Osteoblast (primary cell): Measurements from ENCODE around the gene TCFL5. TPM values are rescaled to one million over a fixed set of nuclear protein-coding genes. Genes with fewer than 3 reads are reported as not detected.

Source experiments
- DNase-seq: peaks from one replicate; pipeline ENCODE4 v3.0.0; 2011; ENCODE audit warnings: low spot score, mixed read lengths; ENCODE audit not compliant: insufficient read length; ENCODE audit errors: missing footprints
- H2AFZ ChIP-seq: 2 replicates; pipeline ENCODE4 v1.6.0; 2011; ENCODE audit warnings: mild to moderate bottlenecking, low read length
- H3K27ac ChIP-seq: 2 replicates; pipeline ENCODE4 v1.5.1; 2011; ENCODE audit warnings: mild to moderate bottlenecking, low read depth, low read length, moderate library complexity
- H3K27me3 ChIP-seq: 2 replicates; pipeline ENCODE4 v1.6.0; 2012; ENCODE audit warnings: mild to moderate bottlenecking, control low read depth, inconsistent platforms, low read length, moderate library complexity; ENCODE audit not compliant: insufficient read depth
- H3K36me3 ChIP-seq: 2 replicates; pipeline ENCODE4 v1.5.1; 2011; ENCODE audit warnings: mild to moderate bottlenecking, low read length, control low read depth, moderate library complexity; ENCODE audit not compliant: insufficient read depth
- H3K4me1 ChIP-seq: 2 replicates; pipeline ENCODE4 v1.5.1; 2011; ENCODE audit warnings: mild to moderate bottlenecking, low read length, control low read depth, moderate library complexity; ENCODE audit not compliant: insufficient read depth
- H3K4me2 ChIP-seq: 2 replicates; pipeline ENCODE4 v1.6.0; 2011; ENCODE audit warnings: mild to moderate bottlenecking, low read length; ENCODE audit not compliant: insufficient read depth
- H3K4me3 ChIP-seq: fragments of 200-600 bp; sonication (generic); 3 replicates; pipeline ENCODE4 v1.5.1; 2012; ENCODE audit warnings: mild to moderate bottlenecking, low read length, inconsistent platforms; ENCODE audit not compliant: insufficient read depth
- H3K79me2 ChIP-seq: 2 replicates; pipeline ENCODE4 v1.6.0; 2012; ENCODE audit warnings: mild to moderate bottlenecking, low read length, control low read depth, inconsistent platforms; ENCODE audit not compliant: insufficient read depth
- H3K9me3 ChIP-seq: 2 replicates; pipeline ENCODE4 v1.5.1; 2011; ENCODE audit warnings: low read depth, low read length, control low read depth
- H4K20me1 ChIP-seq: 2 replicates; pipeline ENCODE4 v1.6.0; 2012; ENCODE audit warnings: mild to moderate bottlenecking, low read length, control low read depth; ENCODE audit not compliant: insufficient read depth
- total RNA-seq: library from RNA; depleted of rRNA; stranded (reverse); fragments of >200 nt; gene quantifications from 2 replicates; pipeline ENCODE4 v1.2.3, GENCODE V29; 2012
- TF ChIP-seq, protein P1 (sequence below): IDR thresholded peaks from 2 replicates; pipeline ENCODE4 v1.5.1; 2011; ENCODE audit warnings: mild to moderate bottlenecking, low read depth, low read length, moderate library complexity; ENCODE audit errors: extremely low read depth

TCFL5 gene
- total RNA-seq, 1 donor: 13.0 TPM

- Histone ChIP-seq H3K27ac (no peak overlapping the region), H3K9me3 (no peaks in the 10 kb centered on the region), H3K4me2 (no peak overlapping the region), H3K4me3 (no peak overlapping the region), H2AFZ (no peak overlapping the region), H3K79me2 (no peaks in the 10 kb centered on the region), H3K27me3 (no peaks in the 10 kb centered on the region), H4K20me1 (peaks cover 2% of the 10 kb centered on the region), H3K36me3 (peaks cover 25% of the 10 kb centered on the region), H3K4me1 (peaks cover 6% of the 10 kb centered on the region)
- TF ChIP-seq, protein P1, sequence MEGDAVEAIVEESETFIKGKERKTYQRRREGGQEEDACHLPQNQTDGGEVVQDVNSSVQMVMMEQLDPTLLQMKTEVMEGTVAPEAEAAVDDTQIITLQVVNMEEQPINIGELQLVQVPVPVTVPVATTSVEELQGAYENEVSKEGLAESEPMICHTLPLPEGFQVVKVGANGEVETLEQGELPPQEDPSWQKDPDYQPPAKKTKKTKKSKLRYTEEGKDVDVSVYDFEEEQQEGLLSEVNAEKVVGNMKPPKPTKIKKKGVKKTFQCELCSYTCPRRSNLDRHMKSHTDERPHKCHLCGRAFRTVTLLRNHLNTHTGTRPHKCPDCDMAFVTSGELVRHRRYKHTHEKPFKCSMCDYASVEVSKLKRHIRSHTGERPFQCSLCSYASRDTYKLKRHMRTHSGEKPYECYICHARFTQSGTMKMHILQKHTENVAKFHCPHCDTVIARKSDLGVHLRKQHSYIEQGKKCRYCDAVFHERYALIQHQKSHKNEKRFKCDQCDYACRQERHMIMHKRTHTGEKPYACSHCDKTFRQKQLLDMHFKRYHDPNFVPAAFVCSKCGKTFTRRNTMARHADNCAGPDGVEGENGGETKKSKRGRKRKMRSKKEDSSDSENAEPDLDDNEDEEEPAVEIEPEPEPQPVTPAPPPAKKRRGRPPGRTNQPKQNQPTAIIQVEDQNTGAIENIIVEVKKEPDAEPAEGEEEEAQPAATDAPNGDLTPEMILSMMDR: no peak
- peak; percentile 36 for DNase-seq
These were observed 20.8 kb upstream of the TCFL5 start for GRCh38 chr20:62882426-62882825.

GRCh38 chr20:62881662-62882395 is 20.2 kb upstream of the TCFL5 start:
- DNase-seq: peak; percentile 76
- Histone ChIP-seq H3K79me2 (no peaks in the 10 kb centered on the region), H3K4me3 (no peak overlapping the region), H3K9me3 (no peaks in the 10 kb centered on the region), H3K27me3 (no peaks in the 10 kb centered on the region), H2AFZ (no peak overlapping the region), H3K4me1 (no peaks in the 10 kb centered on the region), H3K27ac (no peak overlapping the region), H3K36me3 (peaks cover 23% of the 10 kb centered on the region), H4K20me1 (peaks cover 2% of the 10 kb centered on the region), H3K4me2 (no peak overlapping the region)
- TF ChIP-seq, protein P1: no peak

DNA sequence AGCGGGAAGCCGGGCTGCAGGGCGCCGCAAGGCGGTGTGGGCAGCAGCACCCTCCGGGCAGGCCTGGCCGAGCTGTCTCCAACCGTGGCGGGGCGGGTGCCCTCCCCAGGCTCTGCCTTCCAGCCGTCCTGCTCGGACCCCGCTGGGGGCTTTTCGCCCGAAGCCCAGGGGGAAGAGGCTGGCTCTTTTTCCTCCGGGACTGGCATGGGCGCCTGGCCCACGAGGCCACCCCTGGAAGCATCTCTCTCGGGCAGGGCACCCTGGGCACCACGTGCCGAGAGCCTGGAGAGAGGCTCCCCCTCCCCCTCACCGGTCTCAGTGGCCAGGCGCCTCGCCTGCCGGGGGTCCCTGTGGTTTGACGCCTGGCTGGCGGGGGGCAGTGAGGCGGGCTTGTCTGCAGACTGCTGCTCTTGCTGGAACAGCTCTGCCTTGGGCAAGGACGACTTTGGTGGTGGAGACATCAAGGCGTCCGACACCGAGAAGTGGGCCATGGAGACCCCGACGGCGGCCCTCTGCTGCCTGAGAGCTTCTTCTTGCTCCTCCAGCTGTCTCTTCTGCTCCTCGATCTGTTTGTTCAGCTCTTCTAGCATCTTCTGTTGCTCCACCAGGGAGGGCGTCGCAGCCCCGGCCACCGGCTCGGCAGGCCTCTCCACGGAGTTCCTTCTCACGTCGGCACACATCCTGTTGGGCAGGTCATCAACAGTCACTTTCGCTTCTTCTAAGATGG is 19.5 kb upstream of the TCFL5 start:
- Histone ChIP-seq H3K27me3 (no peaks in the 10 kb centered on the region), H4K20me1 (peaks cover 2% of the 10 kb centered on the region), H2AFZ (no peak overlapping the region), H3K4me2 (no peak overlapping the region), H3K9me3 (no peaks in the 10 kb centered on the region), H3K4me1 (no peaks in the 10 kb centered on the region), H3K27ac (no peak overlapping the region), H3K79me2 (no peaks in the 10 kb centered on the region), H3K36me3 (peaks cover 18% of the 10 kb centered on the region), H3K4me3 (no peak overlapping the region)
- TF ChIP-seq, protein P1: no peak
- peak; percentile 74 for DNase-seq
